PC-9 (cell line): ENCODE data around the gene CRHR2. TPM values are rescaled to one million over a fixed set of nuclear protein-coding genes. Genes with fewer than 3 reads are reported as not detected.

Source experiments
- BruUV-seq: library from RNA; stranded (reverse); fragments of 400-500 nt; replicated peaks from 2 replicates; lab custom pipeline; 2021; lab: Mats Ljungman, UMichigan
- CTCF ChIA-PET: fragments of 300-600 bp; sonication (Branson Sonifier 250); formaldehyde crosslinking; loops from one replicate; lab custom pipeline; 2022; ENCODE audit warnings: antibody characterized with exemption; lab: Charles Lee
- POLR2A ChIA-PET: fragments of 300-600 bp; sonication (Branson Sonifier 250); formaldehyde crosslinking; loops from one replicate; lab custom pipeline; 2022; ENCODE audit warnings: antibody characterized with exemption; ENCODE audit not compliant: unreplicated experiment; lab: Charles Lee
- DNase-seq, 2 experiments: peaks; one replicate each; pipeline versions ENCODE4 v3.0.0 to v3.0.0-alpha.2; 2015 to 2022; ENCODE audit warnings: mixed read lengths in 1 of 2
- H2AFZ ChIP-seq: fragments of 200-600 bp; sonication (generic); 2 replicates; pipeline ENCODE4 v1.8.1; 2017; ENCODE audit warnings: antibody characterized with exemption
- H3F3A ChIP-seq: fragments of 200-600 bp; sonication (generic); 2 replicates; pipeline ENCODE4 v1.8.1; 2017; ENCODE audit warnings: antibody characterized with exemption, mild to moderate bottlenecking, low read depth; ENCODE audit not compliant: insufficient read depth
- H3K27ac ChIP-seq: fragments of 200-600 bp; sonication (generic); 2 replicates; pipeline ENCODE4 v1.6.1; 2016; ENCODE audit warnings: mixed run types
- H3K27me3 ChIP-seq: fragments of 200-600 bp; sonication (generic); 2 replicates; pipeline ENCODE4 v1.6.1; 2016; ENCODE audit warnings: low read depth, mixed run types; ENCODE audit not compliant: insufficient read depth
- H3K36me3 ChIP-seq: fragments of 200-600 bp; sonication (generic); 2 replicates; pipeline ENCODE4 v1.6.1; 2016; ENCODE audit warnings: low read depth, mixed run types
- H3K4me1 ChIP-seq: fragments of 200-600 bp; sonication (generic); replicated peaks from 2 replicates; pipeline ENCODE4 v1.6.1; 2016; ENCODE audit warnings: mixed run types; ENCODE audit not compliant: insufficient read depth
- H3K4me2 ChIP-seq: fragments of 200-600 bp; sonication (generic); 2 replicates; pipeline ENCODE4 v1.6.1; 2017; ENCODE audit warnings: mixed run types
- H3K4me3 ChIP-seq: fragments of 200-600 bp; sonication (generic); 2 replicates; pipeline ENCODE4 v1.6.1; 2016; ENCODE audit warnings: mixed run types
- H3K79me2 ChIP-seq: fragments of 200-600 bp; sonication (generic); 2 replicates; pipeline ENCODE4 v1.6.1; 2017; ENCODE audit warnings: low read depth, mixed run types
- H3K9me2 ChIP-seq: fragments of 200-600 bp; sonication (generic); 2 replicates; pipeline ENCODE4 v1.8.1; 2017; ENCODE audit warnings: mild to moderate bottlenecking; ENCODE audit not compliant: insufficient read depth
- H3K9me3 ChIP-seq: fragments of 200-600 bp; sonication (generic); 2 replicates; pipeline ENCODE4 v1.8.1; 2016; ENCODE audit warnings: low read depth; ENCODE audit not compliant: insufficient read depth
- H4K20me1 ChIP-seq: fragments of 200-600 bp; sonication (generic); 2 replicates; pipeline ENCODE4 v1.8.1; 2017; ENCODE audit not compliant: insufficient read depth
- EZH2 ChIP-seq: fragments of 200-600 bp; sonication (generic); IDR thresholded peaks from 2 replicates; pipeline ENCODE4 v1.8.0; 2017; ENCODE audit warnings: antibody characterized with exemption, low read depth
- intact Hi-C: fragments of 100-400 bp; cut with micrococcal nuclease; formaldehyde crosslinking; loops from one replicate; pipeline ENCODE4 v1.10.0; 2022; ENCODE audit not compliant: unreplicated experiment
- total RNA-seq: library from RNA; stranded (reverse); gene quantifications from 2 replicates; pipeline ENCODE4 v1.2.3, GENCODE V29; 2021
- TF ChIP-seq, protein P1 (sequence below): fragments of 200-600 bp; sonication (generic); conservative IDR thresholded peaks from 2 replicates; pipeline ENCODE4 v1.6.1; 2017; ENCODE audit warnings: mixed run types, antibody characterized with exemption, mild to moderate bottlenecking, moderate library complexity

Gene CRHR2
- total RNA-seq, 1 experiment from 2014 or later = not detected

DNA sequence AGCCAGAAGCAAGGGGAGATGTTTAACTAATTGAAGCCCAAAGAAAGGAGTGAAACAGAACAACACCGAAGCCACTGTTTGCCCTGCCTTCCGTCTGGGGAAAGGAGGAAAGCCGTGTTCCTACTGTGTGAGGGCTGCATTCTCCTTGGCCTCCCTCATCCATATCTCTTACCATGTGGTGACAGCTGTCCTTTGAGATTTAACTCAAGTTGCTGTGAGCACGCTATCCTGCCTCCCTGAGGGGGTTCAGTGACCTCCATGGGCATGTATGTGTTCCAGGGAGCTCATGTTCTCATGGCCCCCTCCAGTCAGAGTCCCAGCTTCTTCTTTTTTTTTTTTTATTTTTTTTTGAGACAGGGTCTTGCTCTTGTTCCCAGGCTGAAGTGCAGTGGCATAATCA, 26.2 kb upstream of the CRHR2 start:
- no peaks in the 10 kb centered on the region for H3K9me3 ChIP-seq
- 0 out of 2 replicates have a peak, but pooled peaks cover under 1% of the 10 kb centered on the region for H3K27me3 ChIP-seq
- no peak overlapping the region for H3K4me3 ChIP-seq
- no peak overlapping the region for H3K4me2 ChIP-seq
- H3K9me2 ChIP-seq = no peaks in the 10 kb centered on the region
- ChIA-PET CTCF (interaction anchor here (0.7 kb wide), 1 partner anchor 8 kb away, joined by 3 read pairs; no protein-coding TSS in a partner anchor), POLR2A (no interaction called here)
- H3K36me3 ChIP-seq = no peaks in the 10 kb centered on the region
- peaks cover 19% of the 10 kb centered on the region for H3F3A ChIP-seq
- H3K79me2 ChIP-seq = no peaks in the 10 kb centered on the region
- H3K4me1 ChIP-seq = peaks cover 21% of the 10 kb centered on the region
- intact Hi-C loops = no loop called here
- TF ChIP-seq EZH2 = no peak
- TF ChIP-seq, protein P1, sequence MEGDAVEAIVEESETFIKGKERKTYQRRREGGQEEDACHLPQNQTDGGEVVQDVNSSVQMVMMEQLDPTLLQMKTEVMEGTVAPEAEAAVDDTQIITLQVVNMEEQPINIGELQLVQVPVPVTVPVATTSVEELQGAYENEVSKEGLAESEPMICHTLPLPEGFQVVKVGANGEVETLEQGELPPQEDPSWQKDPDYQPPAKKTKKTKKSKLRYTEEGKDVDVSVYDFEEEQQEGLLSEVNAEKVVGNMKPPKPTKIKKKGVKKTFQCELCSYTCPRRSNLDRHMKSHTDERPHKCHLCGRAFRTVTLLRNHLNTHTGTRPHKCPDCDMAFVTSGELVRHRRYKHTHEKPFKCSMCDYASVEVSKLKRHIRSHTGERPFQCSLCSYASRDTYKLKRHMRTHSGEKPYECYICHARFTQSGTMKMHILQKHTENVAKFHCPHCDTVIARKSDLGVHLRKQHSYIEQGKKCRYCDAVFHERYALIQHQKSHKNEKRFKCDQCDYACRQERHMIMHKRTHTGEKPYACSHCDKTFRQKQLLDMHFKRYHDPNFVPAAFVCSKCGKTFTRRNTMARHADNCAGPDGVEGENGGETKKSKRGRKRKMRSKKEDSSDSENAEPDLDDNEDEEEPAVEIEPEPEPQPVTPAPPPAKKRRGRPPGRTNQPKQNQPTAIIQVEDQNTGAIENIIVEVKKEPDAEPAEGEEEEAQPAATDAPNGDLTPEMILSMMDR = no peak
- H3K27ac ChIP-seq = no peak overlapping the region
- H2AFZ ChIP-seq = no peak overlapping the region
- DNase-seq = no peak
- BruUV-seq = no TSS peak
- no peaks in the 10 kb centered on the region for H4K20me1 ChIP-seq

DNA sequence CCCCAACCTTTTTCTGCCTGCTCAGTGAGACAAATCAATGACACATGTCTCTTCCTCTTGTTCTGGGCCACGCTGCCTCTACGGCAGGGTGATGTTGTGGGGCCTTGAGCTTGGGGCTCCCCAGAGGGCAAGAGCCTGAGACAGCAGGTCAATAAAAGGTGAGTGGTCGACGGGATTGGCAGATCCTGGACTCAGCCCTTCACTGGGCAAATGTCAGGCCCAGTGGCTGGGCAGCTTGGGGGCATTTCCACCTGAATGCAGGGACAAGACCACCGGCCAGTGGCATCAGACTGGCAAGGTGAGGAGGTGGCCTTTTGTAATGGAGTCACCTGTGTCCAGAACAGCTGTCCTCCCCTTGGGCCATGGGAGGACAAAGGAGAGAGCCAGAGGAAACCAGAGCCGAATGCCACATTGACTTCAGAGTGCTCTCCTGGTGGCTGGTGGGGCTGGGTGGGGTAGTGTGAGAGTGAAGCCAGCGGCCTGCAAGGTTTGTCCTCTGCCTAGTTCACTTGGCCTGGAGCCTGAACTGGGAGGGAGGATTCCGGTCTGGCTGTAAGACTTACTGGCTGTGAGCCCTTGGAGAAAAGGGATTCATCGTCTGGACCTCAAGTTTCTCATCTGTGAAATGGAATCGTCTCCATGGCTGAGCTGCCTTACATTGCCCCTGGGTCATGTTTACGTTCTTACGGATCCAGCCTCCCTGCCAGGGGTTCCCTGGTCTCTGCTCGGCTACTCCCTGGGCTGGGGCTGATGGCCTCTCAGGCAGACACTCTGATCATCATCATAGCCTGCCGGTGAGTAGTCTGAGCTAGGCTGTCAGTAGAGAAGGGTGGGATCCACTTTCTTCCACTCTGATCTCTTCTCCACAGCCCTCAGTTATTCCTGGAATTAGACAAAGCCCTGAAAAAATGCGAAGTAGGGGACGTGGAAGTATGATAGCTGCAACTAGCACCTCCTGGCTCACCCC, 25.4 kb upstream of the CRHR2 start:
- peaks cover 19% of the 10 kb centered on the region for H3F3A ChIP-seq
- H3K79me2 ChIP-seq = no peaks in the 10 kb centered on the region
- BruUV-seq = no TSS peak
- H3K4me2 ChIP-seq = no peak overlapping the region
- H3K4me3 ChIP-seq = no peak overlapping the region
- no peak overlapping the region for H3K27ac ChIP-seq
- no peak for TF ChIP-seq EZH2
- TF ChIP-seq, protein P1 = no peak
- H3K27me3 ChIP-seq = peaks cover 6% of the 10 kb centered on the region; the same call in 1 of the 2 replicates
- DNase-seq = no peak
- ChIA-PET POLR2A (no interaction called here), CTCF (no interaction called here)
- H4K20me1 ChIP-seq = no peaks in the 10 kb centered on the region
- H3K9me2 ChIP-seq = no peaks in the 10 kb centered on the region
- H3K9me3 ChIP-seq = no peaks in the 10 kb centered on the region
- no peaks in the 10 kb centered on the region for H3K36me3 ChIP-seq
- peaks cover 21% of the 10 kb centered on the region for H3K4me1 ChIP-seq
- intact Hi-C loops = no loop called here
- no peak overlapping the region for H2AFZ ChIP-seq

DNA sequence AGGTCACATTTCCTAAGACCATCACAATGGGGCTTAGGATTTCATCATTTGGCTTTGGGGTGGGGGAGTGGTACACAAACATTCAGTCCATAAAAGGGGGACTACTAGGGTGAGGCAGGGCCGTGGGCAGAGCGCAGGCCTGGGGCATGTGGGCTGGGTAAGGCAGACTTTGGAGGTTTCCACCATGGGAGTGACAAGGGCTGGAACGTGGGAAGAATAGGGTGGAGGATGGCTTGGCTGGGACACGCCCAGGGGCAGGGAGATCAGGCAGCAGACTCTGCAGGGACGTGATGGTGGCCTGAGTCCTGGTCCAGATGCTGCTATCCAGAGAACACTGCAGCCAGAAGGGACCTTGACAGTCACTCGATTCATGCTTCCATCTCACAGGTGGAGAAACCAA, 24.7 kb upstream of the CRHR2 start:
- no peak overlapping the region for H3K4me2 ChIP-seq
- peaks cover 19% of the 10 kb centered on the region for H3F3A ChIP-seq
- POLR2A ChIA-PET = no interaction called here
- H3K27ac ChIP-seq = no peak overlapping the region
- H3K4me1 ChIP-seq = peaks cover 21% of the 10 kb centered on the region
- no peaks in the 10 kb centered on the region for H4K20me1 ChIP-seq
- intact Hi-C loops = no loop called here
- H3K4me3 ChIP-seq = no peak overlapping the region
- CTCF ChIA-PET = no interaction called here
- BruUV-seq = no TSS peak
- no peaks in the 10 kb centered on the region for H3K79me2 ChIP-seq
- peaks cover 13% of the 10 kb centered on the region; the same call in 1 of the 2 replicates for H3K27me3 ChIP-seq
- H2AFZ ChIP-seq = no peak overlapping the region
- no peaks in the 10 kb centered on the region for H3K9me2 ChIP-seq
- TF ChIP-seq, protein P1 = no peak
- TF ChIP-seq EZH2 = no peak
- no peaks in the 10 kb centered on the region for H3K36me3 ChIP-seq
- H3K9me3 ChIP-seq = no peaks in the 10 kb centered on the region
- no peak for DNase-seq
